Gastroesophageal sphincter (tissue), 4 donors: ENCODE data around the gene IQGAP1. TPM values are rescaled to one million over a fixed set of nuclear protein-coding genes. Genes with fewer than 3 reads are reported as not detected.
"Not testable (repeated sequence)": the region's sequence is repeated elsewhere in the genome, so short reads cannot be mapped to it uniquely, and the experiment has no call there.

Source experiments
- ATAC-seq: fragments of 150-250 bp; one replicate; pipeline ENCODE4 v1.9.1; 2016; ENCODE audit warnings: mild to moderate bottlenecking, moderate library complexity
- H3K27ac ChIP-seq, 4 donors: fragments of 200-600 bp; sonication (generic) in 3 of 4; 1 replicate in 3 of 4; 2 replicates in 1 of 4; pipeline ENCODE4 v1.5.1; 2016 to 2019
- H3K27me3 ChIP-seq: fragments of 200-600 bp; sonication (generic); one replicate; pipeline ENCODE4 v1.5.1; 2019
- H3K36me3 ChIP-seq, 2 donors: fragments of 200-600 bp; sonication (generic); one replicate each; pipeline ENCODE4 v1.5.1; 2019; ENCODE audit warnings: control low read depth in 1 of 2
- H3K4me1 ChIP-seq, 3 donors: fragments of 200-600 bp; sonication (generic); 1 replicate in 2 of 3; 2 replicates in 1 of 3; pipeline ENCODE4 v1.5.1; 2016 to 2019; ENCODE audit warnings: control low read depth in 2 of 3
- H3K4me3 ChIP-seq, 2 donors: fragments of 200-600 bp; sonication (generic); one replicate each; pipeline ENCODE4 v1.5.1; 2019; ENCODE audit warnings: mild to moderate bottlenecking in 1 of 2, moderate library complexity in 1 of 2
- H3K9me3 ChIP-seq, 3 donors: fragments of 200-600 bp; sonication (generic); one replicate each; pipeline ENCODE4 v1.5.1; 2017 to 2019; ENCODE audit warnings: control low read depth in 2 of 3
- CTCF ChIP-seq, 4 experiments: fragments of 200-600 bp in 2 of 4; fragments of 450-650 bp in 2 of 4; sonication (generic) in 1 of 4; IDR thresholded peaks; one replicate each; pipeline ENCODE4 v1.5.1; 2017 to 2019; ENCODE audit warnings: antibody characterized with exemption in 4 of 4, mild to moderate bottlenecking in 2 of 4, moderate library complexity in 2 of 4
- EP300 ChIP-seq: sonication (generic); formaldehyde crosslinking; IDR thresholded peaks from one replicate; pipeline ENCODE4 v1.6.1; 2017; ENCODE audit warnings: antibody characterized with exemption, mild to moderate bottlenecking
- POLR2A ChIP-seq, 2 donors: fragments of 450-650 bp; IDR thresholded peaks; one replicate each; pipeline ENCODE4 v1.6.1; 2017; ENCODE audit warnings: antibody characterized with exemption in 2 of 2, mild to moderate bottlenecking in 2 of 2, moderate library complexity in 1 of 2
- POLR2AphosphoS5 ChIP-seq: sonication (generic); formaldehyde crosslinking; IDR thresholded peaks from one replicate; pipeline ENCODE4 v1.6.1; 2017; ENCODE audit warnings: antibody characterized with exemption
- WGBS, 2 donors: methylation state at CpG; one replicate each; pipeline ENCODE4 v1.1.5; 2018; ENCODE audit warnings: low coverage in 1 of 2; 5-methylcytosine and 5-hydroxymethylcytosine counted together
- total RNA-seq, 4 donors: library from RNA; depleted of rRNA; stranded (reverse); fragments of >200 nt; gene quantifications; one replicate each; pipeline ENCODE4 v1.1.0, GENCODE V29; 2016

The IQGAP1 gene
- total RNA-seq, 4 donors from 2014 or later: 210 to 360 (median 245) TPM

- Histone ChIP-seq H3K27ac (no peak overlapping the region), H3K4me3 (no peak overlapping the region), H3K27me3 (no peaks in the 10 kb centered on the region), H3K9me3 (no peaks in the 10 kb centered on the region), H3K4me1 (no peaks in the 10 kb centered on the region), H3K36me3 (no peaks in the 10 kb centered on the region)
- TF ChIP-seq POLR2AphosphoS5: no peak
- no peak for TF ChIP-seq EP300
- no peak for TF ChIP-seq CTCF (IDR thresholded peaks at IDR 0.05)
- TF ChIP-seq POLR2A (IDR thresholded peaks at IDR 0.05): no peak
- no peak for ATAC-seq
- WGBS, 2 donors: 83 to 100% methylated on average over 1 of the region's 1 CpG
Observed at GRCh38 chr15:90344662-90345061, 43.4 kb upstream of the IQGAP1 start.

- no peaks in the 10 kb centered on the region for H3K27me3 ChIP-seq
- no peak overlapping the region for H3K27ac ChIP-seq
- no peak overlapping the region for H3K4me3 ChIP-seq
- 38% methylated on average over 2 of the region's 2 CpGs; no CpG with 5 or more reads in 1 of the 2 donors for WGBS, 2 donors
- H3K36me3 ChIP-seq: no peaks in the 10 kb centered on the region
- ATAC-seq: no peak
- no peaks in the 10 kb centered on the region for H3K4me1 ChIP-seq
- no peaks in the 10 kb centered on the region for H3K9me3 ChIP-seq
- TF ChIP-seq POLR2AphosphoS5: no peak
Observed at GRCh38 chr15:90345857-90346256, 42.2 kb upstream of the IQGAP1 start.

- H3K27me3 ChIP-seq, H3K4me3 ChIP-seq, ATAC-seq, H3K4me1 ChIP-seq, H3K9me3 ChIP-seq, H3K36me3 ChIP-seq, H3K27ac ChIP-seq: not testable (repeated sequence)
- WGBS, 2 donors: 90% methylated on average over 1 of the region's 1 CpG; no CpG with 5 or more reads in 1 of the 2 donors
Observed at GRCh38 chr15:90347431-90348065, 40.5 kb upstream of the IQGAP1 start.

- 71 to 93% methylated on average over 4 to 6 of the region's 6 CpGs for WGBS, 2 donors
- Histone ChIP-seq H3K4me3 (no peak overlapping the region), H3K36me3 (no peaks in the 10 kb centered on the region), H3K27ac (no peak overlapping the region), H3K9me3 (no peaks in the 10 kb centered on the region), H3K4me1 (peaks cover 0 to 13% (median 0%) of the 10 kb centered on the region in 3 donors), H3K27me3 (no peaks in the 10 kb centered on the region)
- no peak for ATAC-seq
- TF ChIP-seq POLR2A (IDR thresholded peaks at IDR 0.05): no peak
- no peak for TF ChIP-seq EP300
- no peak for TF ChIP-seq CTCF (IDR thresholded peaks at IDR 0.05)
- no peak for TF ChIP-seq POLR2AphosphoS5
Observed at GRCh38 chr15:90348456-90348855, 39.6 kb upstream of the IQGAP1 start.

GRCh38 chr15:90349072-90349471 lies 39.0 kb upstream of the IQGAP1 start:
- Histone ChIP-seq H3K27ac (no peak overlapping the region), H3K4me1 (peaks cover 0 to 13% (median 0%) of the 10 kb centered on the region in 3 donors), H3K4me3 (no peak overlapping the region), H3K36me3 (no peaks in the 10 kb centered on the region), H3K27me3 (no peaks in the 10 kb centered on the region), H3K9me3 (no peaks in the 10 kb centered on the region)
- TF ChIP-seq POLR2AphosphoS5: no peak
- no peak for TF ChIP-seq POLR2A (IDR thresholded peaks at IDR 0.05)
- no peak for TF ChIP-seq CTCF (IDR thresholded peaks at IDR 0.05)
- no peak for TF ChIP-seq EP300
- ATAC-seq: no peak
- 88 to 100% methylated on average over 1 to 11 of the region's 21 CpGs for WGBS, 2 donors

GRCh38 chr15:90349821-90350220 lies 38.2 kb upstream of the IQGAP1 start:
- H3K27ac ChIP-seq: no peak overlapping the region

More at GRCh38 chr15:90349821-90350220, 38.2 kb upstream of the IQGAP1 start:
- Histone ChIP-seq H3K36me3 (no peaks in the 10 kb centered on the region), H3K4me1 (peaks cover 0 to 13% (median 0%) of the 10 kb centered on the region in 3 donors), H3K4me3 (no peak overlapping the region), H3K9me3 (no peaks in the 10 kb centered on the region), H3K27me3 (no peaks in the 10 kb centered on the region)
- 87 to 88% methylated on average over 8 to 9 of the region's 9 CpGs for WGBS, 2 donors
- no peak for TF ChIP-seq POLR2AphosphoS5
- TF ChIP-seq CTCF (IDR thresholded peaks at IDR 0.05): no peak
- ATAC-seq: no peak
